ENCODE results near the gene CDKN2D. TPM values are rescaled to one million over a fixed set of nuclear protein-coding genes. Genes with fewer than 3 reads are reported as not detected.

CDKN2D gene
- total and polyA plus RNA-seq, 2 of the 13 experiments (the other 11 are each of a cell fraction or from before 2014, with no cell fraction given): 5.4 to 8.6 TPM

- 0 out of 4 replicates have a peak, but pooled peaks of 1 of the 2 experiments have one; percentile 21 for TF ChIP-seq HMGXB4 (CRISPR knock-in tag; IDR thresholded peaks at IDR 0.05; ENCODE audit: borderline replicate concordance in 1 of 2, low read depth in 1 of 2)
- TF ChIP-seq ZNF747 (CRISPR knock-in tag; IDR thresholded peaks at IDR 0.05; ENCODE audit: borderline replicate concordance): no peak
- TF ChIP-seq TRAFD1 (CRISPR knock-in tag; IDR thresholded peaks at IDR 0.05; ENCODE audit: borderline replicate concordance): no peak
- no peak for TF ChIP-seq NKX3-1 (CRISPR knock-in tag; IDR thresholded peaks at IDR 0.05)
- TF ChIP-seq TRIM24 (CRISPR knock-in tag; IDR thresholded peaks at IDR 0.05): no peak
- TF ChIP-seq HNRNPLL (IDR thresholded peaks at IDR 0.05; ENCODE audit: low read depth, low read length, poor library complexity, severe bottlenecking): peak; percentile 28
- peak; percentile 31 for TF ChIP-seq CTCF (CRISPR knock-in tag; IDR thresholded peaks at IDR 0.05)
- 0 out of 2 replicates have a peak, but pooled peaks have one; percentile 30 for TF ChIP-seq ZNF275 (CRISPR knock-in tag; IDR thresholded peaks at IDR 0.05; ENCODE audit: borderline replicate concordance)
- peak; percentile 71; the same call in 1 of the 2 replicates for TF ChIP-seq MTF2 (CRISPR knock-in tag; IDR thresholded peaks at IDR 0.05; ENCODE audit: borderline replicate concordance)
- TF ChIP-seq ZNF263 (CRISPR knock-in tag; IDR thresholded peaks at IDR 0.05): peak; percentile 87
- 0 out of 2 replicates have a peak, but pooled peaks have one; percentile 24 for TF ChIP-seq ZNF547 (CRISPR knock-in tag; IDR thresholded peaks at IDR 0.05)
- peak; percentile 91 for TF ChIP-seq ZNF800 (CRISPR knock-in tag; IDR thresholded peaks at IDR 0.05)
- TF ChIP-seq ZSCAN21 (CRISPR knock-in tag; IDR thresholded peaks at IDR 0.05; ENCODE audit: borderline replicate concordance): 0 out of 2 replicates have a peak, but pooled peaks have one; percentile 40
Observed at GRCh38 chr19:10517361-10517759, 51.4 kb downstream of the CDKN2D start, which contains the start of gene S1PR5 (continued).

Measured in HepG2 (cell line).